K562 (cell line): ENCODE results near the gene ZNF594. TPM values are rescaled to one million over a fixed set of nuclear protein-coding genes. Genes with fewer than 3 reads are reported as not detected.
"Not testable (repeated sequence)": the region's sequence is repeated elsewhere in the genome, so short reads cannot be mapped to it uniquely, and the experiment has no call there.

Source experiments
- ATAC-seq: fragments of 200-7000 bp; cut with Tn5 transposase; 3 replicates; pipeline ENCODE4 v1.9.1; 2020; ENCODE audit warnings: moderate library complexity
- BruUV-seq: library from RNA; stranded (reverse); fragments of 400-500 nt; replicated peaks from 2 replicates; lab custom pipeline; 2021; lab: Mats Ljungman, UMichigan
- CTCF ChIA-PET: fragments of 300-600 bp; formaldehyde crosslinking; extraction: SDS; loops from one replicate; lab custom pipeline; 2021; ENCODE audit warnings: low intra/inter-chr PET ratio; lab: Yijun Ruan, JAX
- POLR2A ChIA-PET: fragments of 300-600, 350-650 bp; sonication (Branson Sonifier 250); formaldehyde crosslinking; extraction: SDS; loops from one replicate; lab custom pipeline; 2021; ENCODE audit warnings: antibody characterized with exemption, inconsistent platforms; lab: Yijun Ruan, JAX
- DNase-seq, 4 experiments: peaks; one replicate each; pipeline versions ENCODE4 v3.0.0 to v3.0.0-alpha.2; 2011 to 2018; ENCODE audit warnings: low spot score in 3 of 4, mixed read lengths in 3 of 4; ENCODE audit errors: extremely low read depth in 1 of 4
- FAIRE-seq: peaks from 2 replicates; lab custom pipeline; 2011; peaks lifted over from hg19 to GRCh38; lab: Jason Lieb, UNC
- H2AFZ ChIP-seq: 2 replicates; pipeline ENCODE4 v1.6.0; 2011; ENCODE audit warnings: low read depth, low read length, control low read depth, inconsistent platforms
- H3K27ac ChIP-seq: fragments of 200-600 bp; 3 replicates; pipeline ENCODE4 v1.8.0; 2011; ENCODE audit warnings: low read depth, mild to moderate bottlenecking, control low read depth, inconsistent platforms, low read length, moderate library complexity, mixed read lengths; ENCODE audit errors: extremely low read depth
- H3K27me3 ChIP-seq, 2 experiments: fragments of 300-600 bp in 1 of 2; 2 replicates in 1 of 2; 3 replicates in 1 of 2; pipeline versions ENCODE4 v1.6.0 to v1.8.0; 2011; ENCODE audit warnings: inconsistent platforms in 2 of 2, low read length in 2 of 2, mild to moderate bottlenecking in 1 of 2, mixed read lengths in 1 of 2, moderate library complexity in 1 of 2; ENCODE audit not compliant: control insufficient read depth in 2 of 2, insufficient read depth in 2 of 2
- H3K36me3 ChIP-seq: fragments of 300-600 bp; 3 replicates; pipeline ENCODE4 v1.8.0; 2011; ENCODE audit warnings: mild to moderate bottlenecking, low read length, inconsistent platforms; ENCODE audit not compliant: control insufficient read depth, insufficient read depth
- H3K4me1 ChIP-seq, 2 experiments: fragments of 200-600 bp in 1 of 2; replicated peaks in 1 of 2; 2 replicates in 1 of 2; 3 replicates in 1 of 2; pipeline versions ENCODE4 v1.5.1 to v1.8.0; 2011; ENCODE audit warnings: inconsistent platforms in 2 of 2, low read length in 2 of 2, mild to moderate bottlenecking in 1 of 2, mixed read lengths in 1 of 2, moderate library complexity in 1 of 2; ENCODE audit not compliant: control insufficient read depth in 2 of 2, insufficient read depth in 2 of 2
- H3K4me2 ChIP-seq: 2 replicates; pipeline ENCODE4 v1.6.1; 2011; ENCODE audit warnings: low read length, control low read depth, inconsistent platforms, mixed read lengths; ENCODE audit not compliant: insufficient read depth
- H3K4me3 ChIP-seq: fragments of 200-600 bp; sonication (generic), shearing (Covaris generic); 2 replicates; pipeline ENCODE4 v1.5.1; 2016; ENCODE audit warnings: control low read depth, inconsistent platforms
- H3K79me2 ChIP-seq: fragments of 200-600 bp; 3 replicates; pipeline ENCODE4 v1.8.0; 2011; ENCODE audit warnings: low read length, inconsistent platforms; ENCODE audit not compliant: control insufficient read depth, insufficient read depth
- H3K9ac ChIP-seq, 2 experiments: 2 replicates each; pipeline versions ENCODE4 v1.6.0 to v1.6.1; 2011; ENCODE audit warnings: low read depth in 2 of 2, low read length in 2 of 2, control low read depth in 1 of 2, inconsistent platforms in 1 of 2, mild to moderate bottlenecking in 1 of 2, mixed read lengths in 1 of 2; ENCODE audit not compliant: insufficient read depth in 1 of 2
- H3K9me1 ChIP-seq: one replicate; pipeline ENCODE4 v1.6.0; 2011; ENCODE audit warnings: inconsistent platforms, mild to moderate bottlenecking, low read length, moderate library complexity; ENCODE audit not compliant: control insufficient read depth, insufficient read depth
- H3K9me3 ChIP-seq: replicated peaks from 2 replicates; pipeline ENCODE4 v1.5.1; 2011; ENCODE audit warnings: low read depth, low read length, inconsistent platforms; ENCODE audit not compliant: control insufficient read depth, insufficient read depth
- H4K20me1 ChIP-seq: replicated peaks from 2 replicates; pipeline ENCODE4 v1.6.1; 2011; ENCODE audit warnings: low read length, inconsistent platforms, mixed read lengths; ENCODE audit not compliant: control insufficient read depth, insufficient read depth
- CREB1 ChIP-seq, 2 experiments: sonication (generic) in 1 of 2; formaldehyde crosslinking in 1 of 2; IDR thresholded peaks; 2 replicates each; pipeline versions ENCODE4 v1.6.1 to v1.8.0; 2012 to 2022; ENCODE audit warnings: inconsistent platforms in 1 of 2, mild to moderate bottlenecking in 1 of 2, missing genetic modification reagents in 1 of 2, moderate library complexity in 1 of 2
- ELF1 ChIP-seq: fragments of 200-800 bp; sonication (Bioruptor generic); IDR thresholded peaks from 2 replicates; pipeline ENCODE4 v1.6.1; 2016; ENCODE audit warnings: missing genetic modification characterization, missing compliant biosample characterization
- GABPB1 ChIP-seq: sonication (generic); formaldehyde crosslinking; IDR thresholded peaks from 2 replicates; pipeline ENCODE4 v1.8.0; 2022; ENCODE audit warnings: mild to moderate bottlenecking, missing genetic modification reagents
- GMEB1 ChIP-seq: fragments of 250-450 bp; sonication (Bioruptor Pico); IDR thresholded peaks from 2 replicates; pipeline ENCODE4 v1.4.0; 2020; ENCODE audit warnings: mild to moderate bottlenecking
- NRF1 ChIP-seq, 2 experiments: fragments of 450-650 bp; IDR thresholded peaks in 1 of 2; conservative IDR thresholded peaks in 1 of 2; 2 replicates each; pipeline ENCODE4 v1.6.1; 2014; ENCODE audit warnings: mild to moderate bottlenecking in 2 of 2
- POLR2A ChIP-seq: fragments of 450-650 bp; conservative IDR thresholded peaks from 2 replicates; pipeline ENCODE4 v1.6.1; 2016
- TAF9B ChIP-seq: fragments of 450-650 bp; IDR thresholded peaks from 2 replicates; pipeline ENCODE4 v1.6.1; 2018; ENCODE audit warnings: mild to moderate bottlenecking; ENCODE audit not compliant: partially characterized antibody
- TOE1 ChIP-seq, 2 experiments: fragments of 450-650 bp in 1 of 2; sonication (generic) in 1 of 2; formaldehyde crosslinking in 1 of 2; IDR thresholded peaks; 2 replicates each; pipeline versions ENCODE4 v1.7.1 to v1.8.0; 2016 to 2022; ENCODE audit warnings: borderline replicate concordance in 2 of 2, mild to moderate bottlenecking in 2 of 2, antibody characterized with exemption in 1 of 2, inconsistent platforms in 1 of 2, low read depth in 1 of 2, missing genetic modification reagents in 1 of 2, moderate library complexity in 1 of 2
- WGBS: fragments of 100-300 bp; shearing (Covaris generic); methylation state at CpG from one replicate; pipeline ENCODE4 v1.1.6; 2016; ENCODE audit warnings: low coverage, mixed read lengths; ENCODE audit not compliant: insufficient coverage; ENCODE audit errors: missing lambda C conversion rate; 5-methylcytosine and 5-hydroxymethylcytosine counted together
- in situ Hi-C: fragments of 300-500 bp; cut with MboI; formaldehyde crosslinking; loops from 4 replicates; pipeline ENCODE4 v1.15.0; 2018; ENCODE audit warnings: inconsistent platforms, mixed read lengths
- intact Hi-C: fragments of 100-400 bp; cut with micrococcal nuclease; formaldehyde crosslinking; loops from 2 replicates; pipeline ENCODE4 v1.14.2; 2022
- polyA plus RNA-seq, 8 experiments: library from polyadenylated mRNA; depleted of rRNA in 4 of 8; stranded (reverse) in 5 of 8; unstranded in 3 of 8; fragments of >200 nt; fragmentation: Nextera tagmentation in 2 of 8; fragmentation: Illumina TruSeq in 1 of 8; extraction: Ambion mirVana in 2 of 8; extraction: Trizol in 1 of 8; gene quantifications; 2 replicates each; pipeline versions ENCODE4 v1.2.1 to v1.2.3, GENCODE V29; 2011 to 2014; ENCODE audit warnings: inconsistent platforms in 1 of 8, missing spikeins in 1 of 8
- total RNA-seq, 7 experiments: library from RNA; depleted of rRNA in 6 of 7; stranded (reverse); fragments of >200 nt in 6 of 7; fragmentation: Illumina TruSeq in 2 of 7; extraction: Trizol in 2 of 7; gene quantifications; 2 replicates each; pipeline versions ENCODE4 v1.2.1 to v1.2.3, GENCODE V29; 2011 to 2021; ENCODE audit warnings: low replicate concordance in 1 of 7

The ZNF594 gene
- total and polyA plus RNA-seq, 9 of the 15 experiments (the other 6 are each of a cell fraction or from before 2014, with no cell fraction given) = 0.24 to 4.7 (median 2.6) TPM

- TF ChIP-seq GMEB1 (CRISPR knock-in tag) (peak; percentile 14; the same call in 1 of the 2 replicates), ELF1 (tag) (peak; percentile 80), CREB1 (IDR thresholded peaks at IDR 0.05) (no peak), CREB1 (CRISPR knock-in tag; IDR thresholded peaks at IDR 0.05) (peak; percentile 40; the same call in 1 of the 2 replicates), POLR2A (peak; percentile 86), GABPB1 (peak; percentile 96), TAF9B (peak; percentile 19), NRF1 (conservative IDR thresholded peaks at IDR 0.05 in 1 of 2, IDR thresholded peaks at IDR 0.05 in 1 of 2) (peak; percentile 86 to 89), TOE1 (IDR thresholded peaks at IDR 0.05; ENCODE audit: borderline replicate concordance) (peak; percentile 47; the same call in 1 of the 2 replicates), TOE1 (CRISPR knock-in tag; IDR thresholded peaks at IDR 0.05; ENCODE audit: borderline replicate concordance, low read depth) (no peak)
- TF ChIP-seq, all 486 proteins: peak for 94
Observed at GRCh38 chr17:5191541-5192417, at the start of gene ZNF594 (continued).

DNA sequence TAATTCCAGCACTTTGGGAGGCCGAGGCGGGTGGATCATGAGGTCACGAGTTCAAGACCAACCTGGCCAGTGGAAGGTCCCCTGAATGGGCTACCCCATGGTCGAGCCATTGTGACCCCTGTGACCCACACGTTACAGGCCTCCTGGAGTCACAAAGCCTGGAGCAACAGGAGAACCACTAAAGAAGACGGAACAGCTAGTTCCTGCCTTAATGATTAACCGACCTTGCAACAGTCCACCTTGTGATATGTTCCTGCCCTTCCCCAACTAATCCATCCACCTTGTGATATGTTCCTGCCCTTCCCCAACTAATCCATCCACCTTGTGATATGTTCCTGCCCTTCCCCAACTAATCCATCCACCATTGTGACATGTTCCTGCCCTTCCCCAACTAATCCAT, 48.1 kb upstream of the ZNF594 start:
- intact Hi-C loops, CTCF ChIA-PET, H3K4me3 ChIP-seq, ATAC-seq, H3K9me1 ChIP-seq, H2AFZ ChIP-seq, DNase-seq, BruUV-seq, H3K36me3 ChIP-seq, H3K9me3 ChIP-seq, H3K4me1 ChIP-seq, FAIRE-seq, H3K9ac ChIP-seq, H3K79me2 ChIP-seq, H4K20me1 ChIP-seq, H3K4me2 ChIP-seq, H3K27ac ChIP-seq: not testable (repeated sequence)
- in situ Hi-C loops = loop anchor here (25.0 kb wide), 1 partner anchor 1198 kb away; the partner anchor contains the start of genes AIPL1 and PIMREG
- 1% methylated on average over 7 of the region's 7 CpGs for WGBS
- peaks cover 0 to 11% of the 10 kb centered on the region in 2 experiments; a peak in 2 of 5 replicates for H3K27me3 ChIP-seq
- POLR2A ChIA-PET = interaction anchor here (0.7 kb wide), 1 partner anchor 307 kb away, joined by 3 read pairs; no protein-coding TSS in a partner anchor
